ENCODE data around the gene PRKG2. TPM values are rescaled to one million over a fixed set of nuclear protein-coding genes. Genes with fewer than 3 reads are reported as not detected.
A peak's percentile ranks its signal among the peaks of the same experiment; 100 is the strongest.

The PRKG2 gene
- total RNA-seq, 1 donor, result 0.72 TPM

- Histone ChIP-seq H2AFZ (ENCODE audit: low read length) (no peak overlapping the region), H3K4me2 (ENCODE audit: insufficient read depth, low read length) (no peak overlapping the region), H3K4me1 (ENCODE audit: insufficient read depth, low read length) (peaks cover 6% of the 10 kb centered on the region), H3K27me3 (ENCODE audit: insufficient read depth, low read length) (no peaks in the 10 kb centered on the region), H3K9me3 (ENCODE audit: low read depth, low read length) (no peaks in the 10 kb centered on the region), H3K79me2 (ENCODE audit: insufficient read depth, low read length) (no peaks in the 10 kb centered on the region), H4K20me1 (ENCODE audit: insufficient read depth, low read length) (no peaks in the 10 kb centered on the region), H3K36me3 (ENCODE audit: insufficient read depth, low read length) (no peaks in the 10 kb centered on the region), H3K27ac (ENCODE audit: low read depth, low read length) (no peak overlapping the region), H3K4me3 (ENCODE audit: insufficient read depth, low read length) (no peak overlapping the region)
- no peak for TF ChIP-seq CTCF (IDR thresholded peaks at IDR 0.05; ENCODE audit: extremely low read depth, low read depth, low read length)
- DNase-seq (ENCODE audit: insufficient read length, low spot score, missing footprints), result no peak
These were observed 42.8 kb upstream of the PRKG2 start for GRCh38 chr4:81257816-81258215.

GRCh38 chr4:81257021-81257420 is 42.0 kb upstream of the PRKG2 start:
- Histone ChIP-seq H4K20me1 (ENCODE audit: insufficient read depth, low read length) (no peaks in the 10 kb centered on the region), H3K27ac (ENCODE audit: low read depth, low read length) (no peak overlapping the region), H3K4me3 (ENCODE audit: insufficient read depth, low read length) (no peak overlapping the region), H3K9me3 (ENCODE audit: low read depth, low read length) (no peaks in the 10 kb centered on the region), H3K4me1 (ENCODE audit: insufficient read depth, low read length) (peaks cover 6% of the 10 kb centered on the region), H3K27me3 (ENCODE audit: insufficient read depth, low read length) (no peaks in the 10 kb centered on the region), H3K36me3 (ENCODE audit: insufficient read depth, low read length) (no peaks in the 10 kb centered on the region), H3K4me2 (ENCODE audit: insufficient read depth, low read length) (no peak overlapping the region), H3K79me2 (ENCODE audit: insufficient read depth, low read length) (no peaks in the 10 kb centered on the region), H2AFZ (ENCODE audit: low read length) (no peak overlapping the region)
- no peak for TF ChIP-seq CTCF (IDR thresholded peaks at IDR 0.05; ENCODE audit: extremely low read depth, low read depth, low read length)
- DNase-seq (ENCODE audit: insufficient read length, low spot score, missing footprints), result no peak

- Histone ChIP-seq H3K27ac (ENCODE audit: low read depth, low read length) (no peak overlapping the region), H3K4me3 (ENCODE audit: insufficient read depth, low read length) (no peak overlapping the region), H3K36me3 (ENCODE audit: insufficient read depth, low read length) (no peaks in the 10 kb centered on the region), H3K4me1 (ENCODE audit: insufficient read depth, low read length) (peaks cover 6% of the 10 kb centered on the region), H3K9me3 (ENCODE audit: low read depth, low read length) (no peaks in the 10 kb centered on the region), H4K20me1 (ENCODE audit: insufficient read depth, low read length) (no peaks in the 10 kb centered on the region), H3K4me2 (ENCODE audit: insufficient read depth, low read length) (peak overlapping the region; percentile 38), H2AFZ (ENCODE audit: low read length) (no peak overlapping the region), H3K79me2 (ENCODE audit: insufficient read depth, low read length) (no peaks in the 10 kb centered on the region), H3K27me3 (ENCODE audit: insufficient read depth, low read length) (no peaks in the 10 kb centered on the region)
- DNase-seq (ENCODE audit: insufficient read length, low spot score, missing footprints), result no peak
- TF ChIP-seq CTCF (IDR thresholded peaks at IDR 0.05; ENCODE audit: extremely low read depth, low read depth, low read length), result no peak
These were observed 41.3 kb upstream of the PRKG2 start for GRCh38 chr4:81256059-81256970.

- H3K4me1 ChIP-seq (ENCODE audit: insufficient read depth, low read length), result peaks cover 6% of the 10 kb centered on the region
- H3K79me2 ChIP-seq (ENCODE audit: insufficient read depth, low read length), result no peaks in the 10 kb centered on the region
- H3K4me3 ChIP-seq (ENCODE audit: insufficient read depth, low read length), result no peak overlapping the region
- H3K27me3 ChIP-seq (ENCODE audit: insufficient read depth, low read length), result no peaks in the 10 kb centered on the region
- peak; percentile 54 for DNase-seq (ENCODE audit: insufficient read length, low spot score, missing footprints)
- no peak overlapping the region for H3K4me2 ChIP-seq (ENCODE audit: insufficient read depth, low read length)
- H3K36me3 ChIP-seq (ENCODE audit: insufficient read depth, low read length), result no peaks in the 10 kb centered on the region
- H3K27ac ChIP-seq (ENCODE audit: low read depth, low read length), result no peak overlapping the region
- H4K20me1 ChIP-seq (ENCODE audit: insufficient read depth, low read length), result no peaks in the 10 kb centered on the region
- H2AFZ ChIP-seq (ENCODE audit: low read length), result no peak overlapping the region
- no peak for TF ChIP-seq CTCF (IDR thresholded peaks at IDR 0.05; ENCODE audit: extremely low read depth, low read depth, low read length)
- H3K9me3 ChIP-seq (ENCODE audit: low read depth, low read length), result no peaks in the 10 kb centered on the region
These were observed 40.5 kb upstream of the PRKG2 start for GRCh38 chr4:81255524-81255923.
